ENCODE data around the gene PCDHA6. TPM values are rescaled to one million over a fixed set of nuclear protein-coding genes. Genes with fewer than 3 reads are reported as not detected.
"Not testable (repeated sequence)": the region's sequence is repeated elsewhere in the genome, so short reads cannot be mapped to it uniquely, and the experiment has no call there.

PCDHA6 gene
- total RNA-seq, 4 donors from 2014 or later: 0.35 to 0.57 (median 0.54) TPM; not detected in 1

DNA sequence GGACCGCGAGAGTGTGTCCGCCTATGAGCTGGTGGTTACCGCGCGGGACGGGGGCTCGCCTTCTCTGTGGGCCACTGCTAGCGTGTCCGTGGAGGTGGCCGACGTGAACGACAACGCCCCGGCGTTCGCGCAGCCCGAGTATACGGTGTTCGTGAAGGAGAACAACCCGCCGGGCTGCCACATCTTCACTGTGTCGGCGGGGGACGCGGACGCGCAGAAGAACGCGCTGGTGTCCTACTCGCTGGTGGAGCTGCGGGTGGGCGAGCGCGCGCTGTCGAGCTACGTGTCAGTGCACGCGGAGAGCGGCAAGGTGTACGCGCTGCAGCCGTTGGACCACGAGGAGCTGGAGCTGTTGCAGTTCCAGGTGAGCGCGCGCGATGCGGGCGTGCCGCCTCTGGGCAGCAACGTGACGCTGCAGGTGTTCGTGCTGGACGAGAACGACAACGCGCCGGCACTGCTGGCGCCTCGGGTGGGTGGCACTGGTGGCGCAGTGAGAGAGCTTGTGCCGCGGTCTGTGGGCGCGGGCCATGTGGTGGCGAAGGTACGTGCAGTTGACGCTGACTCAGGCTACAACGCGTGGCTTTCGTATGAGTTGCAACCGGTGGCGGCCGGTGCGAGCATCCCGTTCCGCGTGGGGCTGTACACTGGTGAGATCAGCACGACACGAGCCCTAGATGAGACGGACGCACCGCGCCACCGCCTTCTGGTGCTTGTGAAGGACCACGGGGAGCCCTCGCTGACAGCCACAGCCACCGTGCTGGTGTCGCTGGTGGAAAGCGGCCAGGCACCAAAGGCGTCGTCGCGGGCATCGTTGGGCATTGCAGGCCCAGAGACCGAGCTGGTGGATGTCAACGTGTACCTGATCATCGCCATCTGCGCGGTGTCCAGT, 8.1 kb downstream of the PCDHA6 start:
- Histone ChIP-seq H3K4me1 (no peaks in the 10 kb centered on the region), H3K4me3 (no peak overlapping the region), H3K27me3 (no peaks in the 10 kb centered on the region), H3K36me3 (no peaks in the 10 kb centered on the region), H3K9me3 (peaks cover 0 to 23% (median 7%) of the 10 kb centered on the region in 4 donors), H3K27ac (no peak overlapping the region)
- no peak for DNase-seq
- TF ChIP-seq POLR2A (IDR thresholded peaks at IDR 0.05): no peak
- TF ChIP-seq, protein P1, sequence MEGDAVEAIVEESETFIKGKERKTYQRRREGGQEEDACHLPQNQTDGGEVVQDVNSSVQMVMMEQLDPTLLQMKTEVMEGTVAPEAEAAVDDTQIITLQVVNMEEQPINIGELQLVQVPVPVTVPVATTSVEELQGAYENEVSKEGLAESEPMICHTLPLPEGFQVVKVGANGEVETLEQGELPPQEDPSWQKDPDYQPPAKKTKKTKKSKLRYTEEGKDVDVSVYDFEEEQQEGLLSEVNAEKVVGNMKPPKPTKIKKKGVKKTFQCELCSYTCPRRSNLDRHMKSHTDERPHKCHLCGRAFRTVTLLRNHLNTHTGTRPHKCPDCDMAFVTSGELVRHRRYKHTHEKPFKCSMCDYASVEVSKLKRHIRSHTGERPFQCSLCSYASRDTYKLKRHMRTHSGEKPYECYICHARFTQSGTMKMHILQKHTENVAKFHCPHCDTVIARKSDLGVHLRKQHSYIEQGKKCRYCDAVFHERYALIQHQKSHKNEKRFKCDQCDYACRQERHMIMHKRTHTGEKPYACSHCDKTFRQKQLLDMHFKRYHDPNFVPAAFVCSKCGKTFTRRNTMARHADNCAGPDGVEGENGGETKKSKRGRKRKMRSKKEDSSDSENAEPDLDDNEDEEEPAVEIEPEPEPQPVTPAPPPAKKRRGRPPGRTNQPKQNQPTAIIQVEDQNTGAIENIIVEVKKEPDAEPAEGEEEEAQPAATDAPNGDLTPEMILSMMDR (IDR thresholded peaks at IDR 0.05): no peak

DNA sequence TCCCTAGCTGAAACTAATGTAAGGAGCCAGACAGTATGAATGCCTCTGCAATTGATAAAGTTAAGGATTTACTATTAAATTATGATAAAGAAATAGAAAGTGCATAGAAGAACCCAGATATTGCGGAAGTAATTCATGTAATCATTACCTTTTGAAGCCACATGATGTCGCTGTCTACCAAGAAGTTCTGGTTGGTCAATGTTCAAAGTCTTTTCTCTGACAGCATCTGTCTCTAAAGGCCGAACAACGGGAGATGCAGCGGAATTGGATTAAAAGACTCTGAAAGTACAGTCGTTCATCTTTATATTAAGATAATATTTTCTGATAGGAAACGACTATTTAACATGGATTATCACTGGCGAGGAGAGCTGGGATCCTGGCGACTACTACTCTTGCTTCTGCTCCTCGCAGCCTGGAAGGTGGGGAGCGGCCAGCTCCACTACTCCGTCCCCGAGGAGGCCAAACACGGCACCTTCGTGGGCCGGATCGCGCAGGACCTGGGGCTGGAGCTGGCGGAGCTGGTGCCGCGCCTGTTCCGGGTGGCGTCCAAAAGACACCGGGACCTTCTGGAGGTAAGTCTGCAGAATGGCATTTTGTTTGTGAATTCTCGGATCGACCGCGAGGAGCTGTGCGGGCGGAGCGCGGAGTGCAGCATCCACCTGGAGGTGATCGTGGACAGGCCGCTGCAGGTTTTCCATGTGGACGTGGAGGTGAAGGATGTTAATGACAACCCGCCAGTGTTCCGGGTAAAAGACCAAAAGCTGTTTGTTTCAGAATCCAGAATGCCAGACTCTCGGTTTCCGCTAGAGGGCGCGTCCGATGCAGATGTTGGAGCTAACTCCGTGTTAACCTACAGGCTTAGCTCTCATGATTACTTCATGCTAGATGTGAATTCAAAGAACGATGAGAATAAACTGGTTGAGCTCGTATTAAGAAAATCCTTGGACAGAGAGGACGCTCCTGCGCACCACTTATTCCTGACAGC, 13.5 kb downstream of the PCDHA6 start, which contains the start of gene PCDHA8:
PCDHA8 (plus strand) TSS at position 210 of the 985 bp plus-strand sequence; CDS start at position 345, 135 bp downstream.
- Histone ChIP-seq H3K4me3 (no peak within 1 kb of the TSS), H3K9me3 (peaks cover 0 to 16% (median 3%) of the 10 kb centered on the region in 4 donors)

DNA sequence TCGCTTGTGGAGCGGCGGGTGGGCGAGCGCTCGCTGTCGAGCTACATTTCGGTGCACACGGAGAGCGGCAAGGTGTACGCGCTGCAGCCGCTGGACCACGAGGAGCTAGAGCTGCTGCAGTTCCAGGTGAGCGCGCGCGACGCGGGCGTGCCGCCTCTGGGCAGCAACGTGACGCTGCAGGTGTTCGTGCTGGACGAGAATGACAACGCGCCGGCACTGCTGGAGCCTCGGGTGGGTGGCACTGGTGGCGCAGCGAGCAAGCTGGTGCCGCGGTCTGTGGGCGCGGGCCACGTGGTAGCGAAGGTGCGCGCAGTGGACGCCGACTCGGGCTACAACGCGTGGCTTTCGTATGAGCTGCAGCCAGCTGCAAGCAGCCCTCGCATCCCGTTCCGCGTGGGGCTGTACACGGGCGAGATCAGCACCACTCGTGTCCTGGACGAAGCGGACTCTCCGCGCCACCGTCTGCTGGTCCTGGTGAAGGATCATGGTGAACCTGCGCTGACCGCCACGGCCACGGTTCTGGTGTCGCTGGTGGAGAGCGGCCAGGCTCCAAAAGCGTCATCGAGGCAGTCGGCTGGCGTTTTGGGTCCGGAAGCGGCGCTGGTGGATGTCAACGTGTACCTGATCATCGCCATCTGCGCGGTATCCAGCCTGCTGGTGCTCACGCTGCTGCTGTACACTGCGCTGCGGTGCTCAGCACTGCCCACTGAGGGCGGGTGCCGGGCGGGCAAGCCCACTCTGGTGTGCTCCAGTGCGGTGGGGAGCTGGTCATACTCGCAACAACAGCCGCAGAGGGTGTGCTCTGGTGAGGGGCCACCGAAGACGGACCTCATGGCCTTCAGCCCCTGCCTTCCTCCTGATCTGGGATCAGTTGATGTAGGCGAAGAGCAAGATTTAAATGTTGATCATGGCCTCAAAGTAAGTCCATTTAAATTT, 15.3 kb downstream of the PCDHA6 start:
- Histone ChIP-seq H3K4me3 (no peak overlapping the region), H3K27ac (no peak overlapping the region), H3K36me3 (no peaks in the 10 kb centered on the region), H3K4me1 (no peaks in the 10 kb centered on the region), H3K27me3 (no peaks in the 10 kb centered on the region), H3K9me3 (peaks cover 0 to 13% (median 3%) of the 10 kb centered on the region in 4 donors)
- no peak for DNase-seq
- TF ChIP-seq POLR2A (IDR thresholded peaks at IDR 0.05): no peak
- TF ChIP-seq, protein P1 (IDR thresholded peaks at IDR 0.05): no peak

More for the DNA sequence above, 13.5 kb downstream of the PCDHA6 start, which contains the start of gene PCDHA8:
- no peak within 1 kb of the TSS for H3K27ac ChIP-seq
- H3K27me3 ChIP-seq: no peaks in the 10 kb centered on the region
- DNase-seq: no peak
- no peak for TF ChIP-seq POLR2A (IDR thresholded peaks at IDR 0.05)
- TF ChIP-seq, protein P1 (IDR thresholded peaks at IDR 0.05): no peak
- no peaks in the 10 kb centered on the region for H3K36me3 ChIP-seq
- no peaks in the 10 kb centered on the region for H3K4me1 ChIP-seq

DNA sequence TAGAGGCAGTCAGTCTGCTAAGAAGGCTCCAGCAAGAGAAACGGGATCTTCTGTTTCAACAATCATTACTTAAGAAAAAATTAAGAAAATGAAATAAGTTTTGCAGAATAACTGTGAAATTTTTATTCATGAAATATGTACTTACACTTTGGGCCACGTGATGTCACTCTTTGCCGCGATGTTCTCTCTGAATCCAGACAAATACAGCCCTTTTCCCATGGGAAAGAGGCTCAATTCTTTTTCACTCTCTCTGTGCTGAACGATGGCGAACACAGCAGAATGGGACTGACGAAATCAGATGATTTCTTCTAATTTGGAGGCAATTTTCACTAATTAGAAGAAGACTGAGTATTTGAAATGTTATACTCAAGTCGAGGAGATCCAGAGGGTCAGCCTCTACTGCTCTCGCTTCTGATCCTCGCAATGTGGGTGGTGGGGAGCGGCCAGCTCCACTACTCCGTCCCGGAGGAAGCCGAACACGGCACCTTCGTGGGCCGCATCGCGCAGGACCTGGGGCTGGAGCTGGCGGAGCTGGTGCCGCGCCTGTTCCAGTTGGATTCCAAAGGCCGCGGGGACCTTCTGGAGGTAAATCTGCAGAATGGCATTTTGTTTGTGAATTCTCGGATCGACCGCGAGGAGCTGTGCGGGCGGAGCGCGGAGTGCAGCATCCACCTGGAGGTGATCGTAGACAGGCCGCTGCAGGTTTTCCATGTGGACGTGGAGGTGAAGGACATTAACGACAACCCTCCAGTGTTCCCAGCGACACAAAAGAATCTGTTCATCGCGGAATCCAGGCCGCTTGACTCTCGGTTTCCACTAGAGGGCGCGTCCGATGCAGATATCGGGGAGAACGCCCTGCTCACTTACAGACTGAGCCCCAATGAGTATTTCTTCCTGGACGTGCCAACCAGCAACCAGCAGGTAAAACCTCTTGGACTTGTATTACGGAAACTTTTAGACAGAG, 20.7 kb downstream of the PCDHA6 start, which contains the start of gene PCDHA9:
PCDHA9 (plus strand) TSS at position 244 of the 964 bp plus-strand sequence; CDS start at position 358, 114 bp downstream.
- peaks cover 0 to 12% (median 4%) of the 10 kb centered on the region in 4 donors for H3K9me3 ChIP-seq
- not testable (repeated sequence) for H3K27ac ChIP-seq, H3K4me3 ChIP-seq, H3K4me1 ChIP-seq, DNase-seq, H3K27me3 ChIP-seq, H3K36me3 ChIP-seq

DNA sequence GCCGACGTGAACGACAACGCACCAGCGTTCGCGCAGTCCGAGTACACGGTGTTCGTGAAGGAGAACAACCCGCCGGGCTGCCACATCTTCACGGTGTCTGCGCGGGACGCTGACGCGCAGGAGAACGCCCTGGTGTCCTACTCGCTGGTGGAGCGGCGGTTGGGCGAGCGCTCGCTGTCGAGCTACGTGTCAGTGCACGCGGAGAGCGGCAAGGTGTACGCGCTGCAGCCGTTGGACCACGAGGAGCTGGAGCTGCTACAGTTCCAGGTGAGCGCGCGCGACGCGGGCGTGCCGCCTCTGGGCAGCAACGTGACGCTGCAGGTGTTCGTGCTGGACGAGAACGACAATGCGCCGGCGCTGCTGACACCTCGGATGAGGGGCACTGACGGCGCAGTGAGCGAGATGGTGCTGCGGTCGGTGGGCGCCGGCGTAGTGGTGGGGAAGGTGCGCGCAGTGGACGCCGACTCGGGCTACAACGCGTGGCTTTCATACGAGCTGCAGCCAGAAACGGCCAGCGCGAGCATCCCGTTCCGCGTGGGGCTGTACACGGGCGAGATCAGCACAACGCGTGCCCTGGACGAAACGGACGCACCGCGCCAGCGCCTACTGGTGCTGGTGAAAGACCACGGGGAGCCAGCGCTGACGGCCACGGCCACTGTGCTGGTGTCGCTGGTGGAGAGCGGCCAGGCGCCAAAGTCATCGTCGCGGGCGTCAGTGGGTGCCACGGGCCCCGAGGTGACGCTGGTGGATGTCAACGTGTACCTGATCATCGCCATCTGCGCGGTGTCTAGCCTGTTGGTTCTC, 22.3 kb downstream of the PCDHA6 start:
- not testable (repeated sequence) for H3K27me3 ChIP-seq

More for the DNA sequence above, 22.3 kb downstream of the PCDHA6 start:
- H3K4me3 ChIP-seq, H3K4me1 ChIP-seq, H3K36me3 ChIP-seq, DNase-seq, H3K27ac ChIP-seq: not testable (repeated sequence)
- H3K9me3 ChIP-seq: peaks cover 0 to 12% (median 4%) of the 10 kb centered on the region in 4 donors
